GM18511 (cell line): ENCODE data around the gene SPNS2.

Experiments
- ATAC-seq: cut with Tn5 transposase; IDR thresholded peaks from one replicate; pipeline ENCODE4 v1.9.1; 2021; ENCODE audit warnings: mild to moderate bottlenecking, moderate library complexity; ENCODE audit not compliant: unreplicated experiment

The SPNS2 gene

DNA sequence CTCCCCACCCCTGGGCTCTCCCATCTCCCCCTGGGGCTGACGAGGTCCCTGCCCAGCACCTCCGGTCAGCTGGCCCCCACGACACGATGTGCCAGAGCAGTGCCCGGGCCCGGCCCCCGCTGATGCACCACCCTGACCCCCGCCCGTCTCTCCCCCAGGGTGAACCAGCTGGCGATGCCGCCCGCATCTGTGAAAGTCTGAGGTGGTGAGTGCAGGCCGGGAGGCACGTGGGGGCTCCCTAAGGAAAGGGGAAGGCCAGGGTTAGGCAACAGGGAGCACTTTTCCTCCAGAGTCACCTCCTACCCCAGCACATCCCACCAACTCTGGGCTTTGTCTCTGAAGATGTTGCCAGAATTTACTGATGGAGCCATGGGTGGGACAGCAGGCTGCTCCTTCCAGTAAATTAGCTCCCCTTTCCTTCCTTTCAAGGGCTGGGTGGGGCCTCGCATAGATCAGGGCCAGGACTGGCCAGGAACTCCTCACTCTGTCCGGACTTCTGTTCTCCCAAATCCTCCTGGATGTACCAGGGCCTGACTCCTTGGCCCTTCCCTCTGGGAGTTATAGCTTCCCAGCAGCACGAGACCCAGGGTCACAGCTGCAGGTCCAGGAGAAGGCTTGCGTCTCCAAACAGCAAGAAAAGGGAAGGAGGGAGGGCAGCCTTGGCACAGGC, 38.2 kb downstream of the SPNS2 start:
- ATAC-seq, result no peak

DNA sequence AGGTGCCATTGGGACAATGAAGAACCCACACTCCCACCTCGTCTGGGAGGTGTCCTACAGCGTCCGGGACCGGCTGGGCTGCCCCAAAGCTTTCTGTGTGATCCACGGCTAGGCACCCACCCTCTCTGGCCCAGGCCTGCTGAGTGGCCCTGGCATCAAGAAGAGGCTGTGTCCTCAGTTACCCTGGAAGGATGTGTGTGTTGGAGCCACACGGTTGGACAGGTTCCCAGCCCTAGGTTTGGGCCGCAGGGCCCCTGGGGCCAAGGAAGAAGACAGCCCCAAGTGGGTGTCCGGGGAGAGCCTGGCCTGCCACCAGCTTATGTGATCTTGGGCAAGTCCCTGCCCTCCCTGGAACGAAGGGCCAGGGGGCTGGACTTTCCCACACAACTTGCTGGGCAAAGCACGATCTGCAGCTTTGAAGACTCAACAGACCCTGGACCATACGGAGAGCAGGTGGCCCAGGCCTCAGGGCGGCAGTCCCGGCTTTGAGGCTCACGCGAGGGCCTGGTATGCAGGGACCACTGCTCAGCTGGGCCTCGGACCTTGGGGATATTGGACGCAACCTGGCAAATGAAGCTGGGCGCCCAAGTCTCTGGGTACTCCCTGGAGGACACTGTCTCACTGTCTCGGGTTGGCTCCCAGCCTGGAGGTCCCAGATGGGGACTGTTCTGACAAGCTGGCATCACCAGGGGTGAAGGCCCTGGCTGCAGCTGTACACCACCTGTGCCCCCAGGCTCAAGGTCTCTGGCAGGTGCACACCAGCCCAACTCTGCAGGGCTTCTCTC, 39.0 kb downstream of the SPNS2 start:
- no peak for ATAC-seq

- ATAC-seq, result no peak
These were observed 39.7 kb downstream of the SPNS2 start for GRCh38 chr17:4538236-4539002.

DNA sequence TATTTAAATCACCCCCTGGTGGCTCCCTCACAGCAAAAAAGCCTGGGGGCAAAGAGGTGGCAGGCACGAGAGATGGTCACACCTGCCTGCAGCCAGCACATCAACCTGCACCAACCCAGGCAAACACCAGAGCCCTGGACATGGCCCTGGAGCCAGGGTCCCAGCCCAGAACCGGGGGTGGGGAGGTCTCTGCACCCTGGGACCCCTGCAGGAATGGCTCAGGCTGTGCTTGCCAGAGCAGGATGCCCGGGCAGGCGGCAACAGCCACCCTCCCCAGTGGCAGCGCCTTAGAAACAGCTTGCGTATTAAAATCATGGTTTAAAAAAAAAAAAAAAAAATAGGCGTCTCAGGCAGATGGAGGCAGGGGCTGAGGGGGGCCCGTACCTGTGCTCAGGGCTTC, 40.3 kb downstream of the SPNS2 start:
- ATAC-seq, result no peak

DNA sequence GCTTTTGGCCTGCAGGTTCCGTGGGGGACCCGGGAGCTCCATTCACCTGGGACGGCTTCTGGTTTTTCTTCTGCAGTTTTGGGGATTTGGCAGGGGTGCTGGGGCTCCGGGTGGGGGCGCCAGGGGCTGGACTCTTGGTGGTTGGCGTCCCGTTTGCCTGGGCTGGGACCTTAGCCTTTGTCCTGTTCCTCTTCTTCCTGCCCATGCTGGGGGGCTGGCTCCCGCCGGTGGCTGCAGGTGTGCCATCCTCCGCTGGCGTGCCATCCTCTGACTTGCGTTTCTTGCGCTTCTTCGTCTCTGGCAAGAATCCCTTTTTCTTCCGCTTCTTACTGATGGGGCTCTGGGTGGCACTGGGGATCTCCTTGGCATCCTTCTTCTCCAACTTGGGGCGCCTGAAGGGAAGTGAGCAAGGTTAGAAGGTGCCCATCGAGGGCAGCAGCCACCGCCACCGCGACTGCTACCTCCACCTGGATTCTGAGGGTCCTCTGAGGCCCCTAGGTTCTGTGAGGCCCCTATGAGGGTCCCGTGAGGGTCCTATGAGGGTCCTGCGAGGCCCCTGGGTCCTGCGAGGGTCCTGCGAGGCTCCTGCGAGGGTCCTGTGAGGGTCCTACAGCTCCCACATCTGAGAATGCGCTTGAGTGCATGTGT, 41.0 kb downstream of the SPNS2 start:
- no peak for ATAC-seq

DNA sequence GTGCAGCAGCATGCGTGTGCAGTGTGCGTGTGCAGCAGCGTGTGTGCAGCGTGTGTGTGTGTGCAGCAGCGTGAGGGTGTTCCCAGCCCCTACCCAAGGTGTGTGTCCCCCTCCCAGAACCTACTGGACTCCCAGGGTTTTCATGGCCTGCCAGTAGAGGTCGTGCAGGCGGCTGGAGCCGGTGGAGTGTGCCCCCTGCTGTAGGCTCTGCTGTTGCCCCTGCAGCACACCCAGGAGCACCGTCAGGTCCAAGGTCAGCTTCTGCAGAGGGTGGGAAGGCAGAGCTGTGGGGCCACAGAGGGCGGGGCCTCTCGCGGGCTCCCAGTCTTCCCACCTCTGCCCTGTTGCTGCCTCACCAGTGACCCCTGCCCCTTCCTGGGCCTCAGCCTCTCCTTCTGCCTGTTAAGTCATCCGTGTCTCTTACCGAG, 41.6 kb downstream of the SPNS2 start:
- ATAC-seq, result no peak

GRCh38 chr17:4540687-4541327, 42.1 kb downstream of the SPNS2 start:
- ATAC-seq, result no peak

DNA sequence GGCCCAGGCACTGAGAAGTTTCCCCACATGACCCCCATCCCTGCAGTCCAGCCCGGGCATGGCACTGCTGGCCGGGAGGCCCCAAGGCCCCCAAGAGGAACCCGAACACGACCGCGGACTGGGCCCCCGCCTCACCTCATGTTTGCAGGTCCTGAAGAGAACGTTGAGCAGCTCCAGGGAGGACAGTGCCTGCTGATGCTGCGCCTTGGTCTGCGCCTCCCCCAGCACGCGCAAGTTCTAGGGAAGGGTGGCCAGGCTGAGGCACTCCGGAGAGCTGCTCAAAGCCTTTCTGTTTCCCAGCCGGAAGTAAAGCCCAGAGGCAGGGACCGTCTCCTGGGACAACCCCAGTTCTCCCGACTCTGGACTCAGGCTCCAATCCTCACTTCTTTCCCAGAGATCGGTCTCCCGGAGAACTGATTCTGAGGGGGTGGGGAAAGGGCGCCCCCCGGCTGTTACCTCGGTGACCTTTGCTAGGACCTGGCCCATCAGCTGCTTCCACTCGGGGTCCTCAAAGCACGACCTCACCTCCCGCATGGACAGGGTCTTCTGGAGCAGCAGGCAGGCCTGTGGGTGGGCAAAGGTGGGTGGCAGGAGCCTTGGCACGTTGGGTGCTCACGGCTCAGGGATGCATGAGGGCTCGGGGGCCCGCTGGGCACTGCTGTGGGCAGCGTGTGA, 42.8 kb downstream of the SPNS2 start:
- ATAC-seq, result no peak

GRCh38 chr17:4542003-4542725, 43.5 kb downstream of the SPNS2 start:
- no peak for ATAC-seq

- ATAC-seq, result no peak
These were observed 44.1 kb downstream of the SPNS2 start for GRCh38 chr17:4542726-4543191.

GRCh38 chr17:4543557-4544026, 44.9 kb downstream of the SPNS2 start:
- no peak for ATAC-seq

- no peak for ATAC-seq
These were observed 45.7 kb downstream of the SPNS2 start for GRCh38 chr17:4544135-4544950.

DNA sequence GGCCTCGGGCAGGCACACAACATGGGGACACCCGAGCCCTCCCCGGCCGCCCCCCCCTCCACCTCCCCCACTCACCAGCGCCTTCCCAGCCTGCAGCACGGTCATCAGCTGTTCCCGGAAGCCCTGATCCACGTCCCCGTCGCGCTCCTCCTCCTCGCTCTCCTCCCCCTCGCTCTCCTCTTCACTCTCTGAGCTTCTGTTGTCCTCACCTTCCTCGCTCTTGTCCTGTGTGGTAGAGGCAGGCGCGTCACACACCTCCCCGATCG, 46.2 kb downstream of the SPNS2 start:
- no peak for ATAC-seq

DNA sequence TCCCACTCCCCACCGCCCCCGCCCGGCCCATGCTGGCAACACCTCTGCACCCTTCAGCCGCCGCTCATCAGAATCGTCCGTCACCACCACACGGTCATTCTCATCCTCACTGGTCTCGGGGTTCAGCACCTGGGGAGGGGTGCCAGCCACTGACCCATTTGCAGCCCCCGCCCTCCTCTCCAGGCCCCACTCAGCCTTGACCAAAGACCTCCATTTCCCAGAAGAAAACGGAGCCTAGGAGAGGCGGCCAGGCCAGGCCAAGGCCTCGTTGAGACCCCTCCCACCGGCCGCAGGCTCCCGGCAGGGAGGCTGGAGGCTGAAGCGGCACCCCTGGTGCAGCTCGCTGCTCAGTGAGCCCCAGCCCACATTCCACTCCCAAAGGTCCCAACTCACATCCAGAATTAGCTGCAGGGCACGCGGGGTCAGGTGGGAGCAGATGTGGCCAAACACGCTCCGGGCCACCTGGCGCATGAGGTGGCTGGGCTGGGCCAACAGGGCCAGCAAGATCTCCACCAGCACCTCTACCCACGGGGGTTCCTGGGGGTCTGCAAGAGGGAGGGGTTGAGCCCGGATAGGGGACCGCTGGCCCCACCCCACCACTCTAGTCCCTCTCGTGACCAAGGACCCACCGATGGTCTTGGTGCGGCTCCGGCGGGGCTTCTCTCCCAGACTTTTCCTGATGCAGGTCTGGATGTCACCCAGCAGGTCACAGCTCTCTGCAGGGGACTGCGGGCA, 46.7 kb downstream of the SPNS2 start:
- ATAC-seq, result no peak

DNA sequence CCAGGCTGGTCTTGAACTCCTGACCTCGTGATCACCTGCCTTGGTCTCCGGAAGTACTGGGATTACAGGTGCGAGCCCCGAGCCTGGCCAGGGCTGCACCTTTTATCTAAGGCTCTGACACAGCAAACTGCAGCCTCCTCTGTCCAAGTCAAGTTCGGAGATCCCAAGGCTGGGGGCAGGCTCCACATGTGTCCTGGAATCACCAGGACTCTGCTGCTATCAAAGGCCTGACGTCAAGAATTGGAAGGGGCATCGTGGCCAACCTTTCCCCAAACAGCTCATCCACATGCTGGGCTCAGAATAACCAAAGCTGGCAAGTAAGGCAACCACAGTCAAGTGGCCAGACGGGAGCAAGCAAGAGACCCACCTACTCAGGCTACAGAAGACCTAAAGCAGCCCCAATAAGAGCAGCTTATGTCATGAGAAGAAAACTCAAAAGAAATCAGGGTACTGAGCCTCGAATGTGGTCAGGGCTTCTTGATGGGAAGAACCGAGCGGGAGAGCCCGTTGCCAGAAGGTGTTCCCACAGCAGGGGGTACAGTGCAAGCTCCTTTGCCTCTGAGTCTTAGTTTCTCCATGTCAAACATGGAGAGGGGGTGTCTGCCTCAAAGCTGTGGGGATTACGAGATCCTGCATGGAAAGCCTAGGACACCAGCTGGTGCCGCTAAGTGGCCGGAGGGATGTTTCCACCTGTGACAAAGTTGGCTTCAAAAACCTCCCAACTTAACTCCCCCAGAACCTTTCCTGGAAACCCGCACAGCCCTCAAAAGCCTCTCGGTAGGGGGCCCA, 48.6 kb downstream of the SPNS2 start:
- ATAC-seq, result no peak

- ATAC-seq, result no peak
These were observed 49.4 kb downstream of the SPNS2 start for GRCh38 chr17:4548061-4548461.
